Brain pericyte (primary cell): ENCODE measurements around the gene MED7.
"Not testable (repeated sequence)": the region's sequence is repeated elsewhere in the genome, so short reads cannot be mapped to it uniquely, and the experiment has no call there.

ENCODE experiments used
- DNase-seq: peaks from one replicate; pipeline ENCODE4 v3.0.0-alpha.2; 2012; ENCODE audit warnings: low read depth, low spot score

MED7 gene

DNA sequence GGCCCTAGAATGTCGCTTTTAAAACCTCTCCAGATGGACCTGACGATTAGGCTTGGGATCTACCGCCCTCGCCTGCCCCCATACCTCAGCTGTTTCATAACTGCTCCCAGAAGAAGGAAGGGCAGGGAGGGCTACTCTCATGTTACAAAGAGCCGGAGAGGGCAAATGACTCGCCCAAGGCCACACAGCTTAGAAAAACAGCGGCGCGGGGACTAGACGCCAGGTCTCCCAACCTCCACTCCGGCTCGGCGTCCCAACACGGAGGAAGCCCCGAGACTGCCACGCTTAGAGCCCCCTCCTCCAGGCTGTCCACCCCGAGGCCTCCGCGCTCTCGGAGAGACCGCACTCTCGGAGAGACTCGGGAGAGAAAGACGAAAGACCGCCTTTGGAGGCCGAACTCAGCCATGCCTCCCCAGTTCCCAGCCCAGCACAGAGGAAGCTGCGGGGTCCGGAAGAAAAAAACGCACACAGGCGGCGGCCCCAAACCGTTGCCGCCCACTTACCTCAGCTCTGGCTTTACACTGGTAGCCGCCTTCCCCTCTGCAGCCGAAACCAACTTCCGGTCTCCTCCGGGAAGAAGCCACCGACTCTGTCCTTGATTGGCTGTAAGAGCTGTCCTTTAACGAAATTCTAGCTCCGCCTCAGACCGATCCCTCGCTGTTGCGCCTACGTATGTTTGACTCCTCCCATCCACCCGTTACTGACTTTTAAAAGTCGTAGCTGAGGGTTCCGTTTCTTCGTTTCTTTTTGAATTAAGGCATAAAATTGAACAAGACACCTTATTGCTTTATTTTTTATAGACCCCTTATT lies at the start of gene MED7:
Gene MED7, minus strand, starts transcription at position 549 of the 810 bp plus-strand sequence. CDS start 3,434 bp downstream, outside the sequence.
- peak; percentile 91 for DNase-seq

DNA sequence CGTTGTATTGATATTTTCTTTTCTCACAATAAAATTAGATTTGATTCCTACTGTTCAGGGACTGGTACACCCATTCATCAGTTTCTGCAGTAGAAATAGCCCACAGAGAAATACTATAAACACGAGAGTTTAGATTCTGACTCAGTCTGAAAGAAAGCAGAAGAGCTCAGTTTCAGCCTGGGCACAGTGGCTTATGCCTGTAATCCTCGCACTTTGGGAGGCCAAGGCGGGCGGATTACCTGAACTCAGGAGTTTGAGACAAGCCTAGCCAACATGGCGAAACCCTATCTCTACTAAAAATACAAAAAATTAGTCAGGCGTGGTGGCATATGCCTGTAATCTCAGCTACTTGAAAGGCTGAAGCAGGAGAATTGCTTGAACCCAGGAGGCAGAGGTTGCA lies 46.6 kb upstream of the MED7 start:
- DNase-seq: no peak

- no peak for DNase-seq
Measured at GRCh38 chr5:157188270-157188669, 45.6 kb upstream of the MED7 start.

DNA sequence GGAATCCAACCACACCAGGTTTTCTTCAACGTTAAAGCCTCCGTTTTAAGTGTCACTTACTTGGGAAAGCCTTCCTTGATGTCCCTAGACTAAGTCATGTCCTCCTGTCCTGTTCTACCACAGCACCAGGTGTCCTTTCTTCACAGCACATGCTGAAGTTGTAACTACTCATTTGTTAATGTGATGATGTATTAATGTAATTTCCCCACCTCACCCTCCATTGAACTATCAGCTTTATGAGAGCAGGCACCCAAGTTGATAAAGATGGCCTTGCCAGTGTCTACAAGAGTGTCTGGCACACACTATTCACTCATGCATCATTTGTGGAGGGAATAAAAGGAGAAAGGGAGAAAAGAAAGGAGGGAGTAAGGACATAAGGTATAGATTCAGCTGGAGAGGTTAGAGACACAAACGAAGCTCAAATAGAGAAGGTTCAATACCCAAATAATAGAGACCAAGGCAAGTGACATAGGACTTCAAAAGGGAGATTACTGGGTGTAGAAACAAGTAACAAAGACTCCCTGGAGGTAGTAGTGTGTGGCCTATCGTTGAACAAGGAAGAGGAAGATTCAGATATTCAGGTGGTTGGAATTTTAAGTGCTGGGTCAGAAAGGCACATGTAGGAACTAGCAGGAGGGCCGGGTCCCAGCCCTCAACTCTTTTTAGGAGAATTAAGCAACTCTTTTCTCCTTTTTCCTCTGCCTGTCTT lies 44.5 kb upstream of the MED7 start:
- DNase-seq: no peak

DNA sequence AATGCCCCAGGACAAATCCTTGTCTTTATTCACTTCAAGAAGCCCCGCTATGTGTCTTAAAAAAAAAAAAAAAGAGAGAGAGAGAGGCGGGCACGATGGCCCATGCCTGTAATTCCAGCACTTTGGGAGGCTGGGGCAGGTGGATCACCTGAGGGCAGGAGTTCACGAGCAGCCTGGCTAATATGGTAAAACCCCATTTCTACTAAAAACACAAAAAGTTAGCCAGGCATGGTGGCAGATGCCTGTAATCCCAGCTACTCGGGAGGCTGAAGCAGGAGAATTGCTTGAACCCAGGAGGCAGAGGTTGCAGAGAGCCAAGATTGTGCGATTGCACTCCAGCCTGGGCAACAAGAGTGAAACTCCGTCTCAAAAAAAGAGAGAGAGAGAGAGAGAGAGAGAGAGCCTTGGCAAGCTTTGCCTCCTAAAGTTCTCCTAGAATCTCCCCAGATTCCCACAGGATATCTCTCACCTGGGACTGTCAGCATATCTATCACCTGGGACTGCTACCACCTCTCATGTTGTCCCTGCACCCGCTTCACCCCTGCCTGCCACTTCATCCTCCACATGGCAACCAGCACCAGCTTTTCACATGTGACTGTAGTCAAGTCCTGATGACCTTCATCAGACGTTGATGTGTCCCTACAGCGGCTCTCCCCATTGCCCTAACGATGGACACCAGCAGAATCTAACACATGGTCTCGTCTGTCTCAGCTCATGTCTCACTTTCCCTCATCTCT lies 43.8 kb upstream of the MED7 start:
- no peak for DNase-seq

DNA sequence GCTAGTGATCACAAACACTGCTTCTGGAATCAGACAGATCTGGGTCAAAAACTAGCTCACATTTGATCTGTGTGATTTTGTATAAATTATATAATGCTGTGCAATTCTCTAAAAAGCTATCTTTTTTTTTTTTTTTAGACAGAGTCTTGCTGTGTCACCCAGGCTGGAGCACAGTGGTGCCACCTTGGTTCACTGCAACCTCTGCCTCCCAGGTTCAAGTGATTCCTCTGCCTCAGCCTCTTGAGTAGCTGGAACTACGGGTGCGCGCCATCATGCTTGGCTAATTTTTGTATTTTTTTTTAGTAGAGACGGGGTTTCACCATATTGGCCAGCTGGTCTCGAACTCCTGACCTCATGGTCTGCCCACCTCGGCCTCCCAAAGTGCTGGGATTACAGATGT lies 42.5 kb upstream of the MED7 start:
- DNase-seq: not testable (repeated sequence)

DNA sequence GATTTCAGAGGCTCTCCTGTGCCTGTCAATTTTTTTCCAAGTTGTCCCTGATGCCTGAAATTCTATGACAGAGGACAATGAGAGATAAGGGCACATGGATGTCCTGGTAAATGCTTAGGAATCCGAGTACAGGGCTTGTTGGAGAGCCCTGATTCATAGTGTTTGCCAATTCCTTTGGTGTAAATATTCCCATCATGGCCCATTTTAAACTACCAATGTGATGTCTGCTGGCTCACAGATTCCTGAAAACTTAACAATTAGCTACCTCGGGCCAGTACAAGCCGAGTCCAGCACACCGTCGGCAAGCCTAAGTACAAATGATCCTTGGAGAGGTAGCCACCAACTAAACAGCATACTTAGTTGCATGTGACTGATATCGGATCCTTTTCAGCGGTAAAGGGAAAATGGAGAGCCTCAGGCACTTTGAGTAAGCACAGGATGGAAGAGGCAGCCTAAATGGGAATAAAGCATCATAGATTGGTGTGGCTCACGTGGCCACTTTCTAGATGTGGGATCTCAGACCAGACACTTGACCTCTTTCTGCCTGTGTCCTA lies 41.5 kb upstream of the MED7 start:
- no peak for DNase-seq

- no peak for DNase-seq
Measured at GRCh38 chr5:157182143-157182757, 39.6 kb upstream of the MED7 start.

- DNase-seq: no peak
Measured at GRCh38 chr5:157180374-157181264, 38.0 kb upstream of the MED7 start, which contains the start of gene ITK. TSS of gene ITK (plus strand) at chr5:157180840. CDS start at chr5:157180978, 138 bp downstream.

DNA sequence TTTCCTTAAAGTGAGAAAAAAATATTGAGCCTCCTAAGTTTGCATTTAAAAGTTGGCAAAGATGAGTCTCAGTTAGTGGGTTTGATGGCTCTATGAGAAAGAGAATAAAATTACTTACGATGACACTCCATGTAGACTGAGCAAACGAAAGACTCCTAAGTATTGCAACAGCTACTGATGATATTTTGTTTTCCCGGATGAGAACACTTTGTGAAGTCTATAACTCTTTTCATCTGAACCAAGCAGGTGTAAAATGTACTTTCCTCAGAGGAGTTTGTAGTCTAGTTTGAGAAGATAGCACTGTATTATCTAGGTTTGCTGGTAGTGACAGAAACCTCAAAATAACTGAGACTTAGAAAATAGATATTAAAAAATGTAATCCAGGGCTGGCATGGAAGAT lies 36.3 kb upstream of the MED7 start:
- no peak for DNase-seq

DNA sequence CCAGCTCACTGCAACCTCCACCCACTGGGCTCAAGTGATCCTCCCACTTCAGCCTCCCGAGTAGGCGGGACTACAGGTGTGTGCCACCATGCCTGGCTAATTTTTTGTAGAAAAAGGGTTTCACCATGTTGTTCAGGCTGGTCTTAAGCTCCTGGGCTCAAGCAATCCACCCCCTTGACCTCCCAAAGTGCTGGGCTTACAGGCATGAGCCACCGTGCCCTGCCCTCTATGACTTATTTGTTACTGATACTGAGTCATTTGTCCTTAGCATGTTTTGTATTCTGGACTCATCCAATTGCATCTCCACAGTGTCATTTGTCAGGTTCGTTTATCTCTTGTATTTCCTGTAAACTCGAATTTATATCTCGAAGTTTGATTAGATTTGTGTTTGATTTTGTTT lies 35.3 kb upstream of the MED7 start:
- no peak for DNase-seq

- DNase-seq: no peak
Measured at GRCh38 chr5:157175071-157175612, 32.5 kb upstream of the MED7 start.

- DNase-seq: no peak
Measured at GRCh38 chr5:157172403-157172802, 29.7 kb upstream of the MED7 start.

DNA sequence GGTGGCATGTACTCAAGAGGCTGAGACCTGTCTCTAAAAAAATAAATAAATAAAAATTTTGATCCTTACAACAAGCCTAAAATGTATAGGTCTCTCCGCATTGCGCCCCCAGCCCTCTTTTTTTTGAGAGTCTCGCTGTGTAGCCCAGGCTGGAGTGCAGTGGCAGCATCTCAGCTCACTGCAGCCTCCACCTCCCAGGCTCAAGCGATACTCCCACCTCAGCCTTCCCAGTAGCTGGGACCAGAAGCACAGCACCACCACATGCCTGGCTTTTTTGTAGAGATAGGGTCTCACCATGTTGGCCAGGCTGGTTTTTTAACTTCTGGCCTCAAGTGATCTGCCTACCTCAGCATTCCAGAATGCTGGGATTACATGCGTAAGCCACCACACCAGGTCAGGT lies 25.6 kb upstream of the MED7 start:
- no peak for DNase-seq

DNA sequence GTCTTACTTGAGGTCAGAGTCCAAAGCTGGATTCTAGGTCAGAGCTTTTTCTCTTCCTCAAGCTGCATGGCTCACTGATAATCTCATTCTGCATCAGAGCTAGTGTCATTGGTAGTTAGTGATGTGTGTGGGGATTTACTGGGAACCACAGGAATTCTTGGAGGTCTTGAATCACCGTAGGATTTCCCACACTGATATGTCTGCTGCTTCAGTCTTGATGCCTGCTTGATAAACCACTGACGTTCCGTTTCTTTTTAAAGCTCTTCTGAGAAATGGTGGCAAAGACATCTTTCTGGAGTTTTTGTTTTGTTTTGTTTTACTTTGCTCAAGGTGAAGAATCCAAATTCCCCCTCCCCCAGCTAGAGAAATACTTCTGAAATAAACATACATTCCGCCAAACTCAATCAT lies 24.6 kb upstream of the MED7 start:
- no peak for DNase-seq

GRCh38 chr5:157166214-157167213 lies 23.8 kb upstream of the MED7 start, which contains the start of gene GARIN3:
TSS of gene GARIN3 (minus strand) at chr5:157166264. CDS start at chr5:157166168, 96 bp downstream.
- no peak for DNase-seq

GRCh38 chr5:157165668-157166067 lies 23.0 kb upstream of the MED7 start:
- DNase-seq: no peak

GRCh38 chr5:157165261-157165660 lies 22.6 kb upstream of the MED7 start:
- DNase-seq: no peak

DNA sequence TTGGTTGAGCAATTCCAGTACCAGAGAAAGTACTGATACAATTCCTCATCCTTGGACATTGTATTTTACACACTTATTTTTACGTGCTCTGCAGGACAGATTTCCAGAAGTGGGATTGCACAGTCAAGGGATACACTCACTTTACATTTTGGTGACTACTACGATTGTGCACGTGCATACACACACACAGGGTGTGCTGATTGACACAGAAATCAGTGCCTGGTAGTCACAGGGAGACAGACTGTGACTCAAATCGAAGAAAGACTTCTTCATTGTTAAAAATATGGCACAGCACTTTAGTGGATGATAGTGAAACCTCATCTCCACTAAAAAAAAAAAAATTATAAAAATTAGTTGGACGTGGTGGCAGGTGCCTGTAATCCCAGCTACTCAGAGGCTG lies 21.9 kb upstream of the MED7 start:
- DNase-seq: no peak
